Large intestine (tissue), 12 donors: ENCODE data around the gene DNAJC30. TPM values are rescaled to one million over a fixed set of nuclear protein-coding genes. Genes with fewer than 3 reads are reported as not detected.
"Not testable (repeated sequence)": the region's sequence is repeated elsewhere in the genome, so short reads cannot be mapped to it uniquely, and the experiment has no call there.

Source experiments
- DNase-seq, 2 donors: peaks; one replicate each; pipeline versions ENCODE4 v3.0.0 to v3.0.0-alpha.2; 2013
- H3K27ac ChIP-seq: one replicate; pipeline ENCODE4 v1.5.1; 2013; ENCODE audit warnings: low read length
- H3K27me3 ChIP-seq: 2 replicates; pipeline ENCODE4 v1.6.1; 2013; ENCODE audit warnings: low read length; ENCODE audit not compliant: control insufficient read depth, insufficient read depth
- H3K36me3 ChIP-seq: 2 replicates; pipeline ENCODE4 v1.6.1; 2013; ENCODE audit warnings: low read length; ENCODE audit not compliant: control insufficient read depth, insufficient read depth
- H3K4me1 ChIP-seq: one replicate; pipeline ENCODE4 v1.6.1; 2013; ENCODE audit warnings: low read length; ENCODE audit not compliant: control insufficient read depth, insufficient read depth
- H3K4me3 ChIP-seq: one replicate; pipeline ENCODE4 v1.5.1; 2013; ENCODE audit warnings: low read length
- H3K9me3 ChIP-seq: one replicate; pipeline ENCODE4 v1.6.1; 2013; ENCODE audit warnings: mild to moderate bottlenecking, low read depth, low read length, moderate library complexity; ENCODE audit not compliant: control insufficient read depth
- WGBS: methylation state at CpG from one replicate; pipeline ENCODE4 v1.1.5; 2013; ENCODE audit warnings: low lambda C conversion rate; ENCODE audit not compliant: insufficient coverage; 5-methylcytosine and 5-hydroxymethylcytosine counted together
- long read RNA-seq, 11 donors: transcript quantifications; one replicate each; lab custom pipeline, GENCODE V29; 2026
- polyA plus RNA-seq: library from polyadenylated mRNA; unstranded; fragments of 120-200 nt; gene quantifications from one replicate; pipeline ENCODE4 v1.2.1, GENCODE V29; 2013

The DNAJC30 gene
- 7.9 TPM for polyA plus RNA-seq
- long read RNA-seq, donor 1, transcript DNAJC30-201 (1 exons, 2,485 nt) = major isoform, 18 of 102 reads
- long read RNA-seq, donor 1, partial matches to known transcripts = 58 of 102 reads
- long read RNA-seq, donor 1, other reads (novel, unspliced or antisense) = 26 of 102 reads
- long read RNA-seq, donor 2, transcript DNAJC30-201 (1 exons, 2,485 nt) = major isoform, 31 of 31 reads
- long read RNA-seq, donor 2, partial matches to known transcripts = 0 of 31 reads
- long read RNA-seq, donor 2, other reads (novel, unspliced or antisense) = 0 of 31 reads
- long read RNA-seq, donor 3, transcript DNAJC30-201 (1 exons, 2,485 nt) = major isoform, 38 of 248 reads
- long read RNA-seq, donor 3, partial matches to known transcripts = 143 of 248 reads
- long read RNA-seq, donor 3, other reads (novel, unspliced or antisense) = 67 of 248 reads
- long read RNA-seq, donor 4, transcript DNAJC30-201 (1 exons, 2,485 nt) = major isoform, 6 of 6 reads
- long read RNA-seq, donor 4, partial matches to known transcripts = 0 of 6 reads
- long read RNA-seq, donor 4, other reads (novel, unspliced or antisense) = 0 of 6 reads
- long read RNA-seq, donor 5, transcript DNAJC30-201 (1 exons, 2,485 nt) = major isoform, 14 of 14 reads
- long read RNA-seq, donor 5, partial matches to known transcripts = 0 of 14 reads
- long read RNA-seq, donor 5, other reads (novel, unspliced or antisense) = 0 of 14 reads
- long read RNA-seq, donor 6, transcript DNAJC30-201 (1 exons, 2,485 nt) = major isoform, 24 of 24 reads
- long read RNA-seq, donor 6, partial matches to known transcripts = 0 of 24 reads
- long read RNA-seq, donor 6, other reads (novel, unspliced or antisense) = 0 of 24 reads
- long read RNA-seq, donor 7, transcript DNAJC30-201 (1 exons, 2,485 nt) = major isoform, 7 of 7 reads
- long read RNA-seq, donor 7, partial matches to known transcripts = 0 of 7 reads
- long read RNA-seq, donor 7, other reads (novel, unspliced or antisense) = 0 of 7 reads
- long read RNA-seq, donor 8, transcript DNAJC30-201 (1 exons, 2,485 nt) = major isoform, 34 of 34 reads
- long read RNA-seq, donor 8, partial matches to known transcripts = 0 of 34 reads
- long read RNA-seq, donor 8, other reads (novel, unspliced or antisense) = 0 of 34 reads
- long read RNA-seq, donor 9, transcript DNAJC30-201 (1 exons, 2,485 nt) = major isoform, 16 of 16 reads
- long read RNA-seq, donor 9, partial matches to known transcripts = 0 of 16 reads
- long read RNA-seq, donor 9, other reads (novel, unspliced or antisense) = 0 of 16 reads
- long read RNA-seq, donor 10, transcript DNAJC30-201 (1 exons, 2,485 nt) = major isoform, 17 of 17 reads
- long read RNA-seq, donor 10, partial matches to known transcripts = 0 of 17 reads
- long read RNA-seq, donor 10, other reads (novel, unspliced or antisense) = 0 of 17 reads
- long read RNA-seq, donor 11, transcript DNAJC30-201 (1 exons, 2,485 nt) = major isoform, 25 of 89 reads
- long read RNA-seq, donor 11, partial matches to known transcripts = 64 of 89 reads
- long read RNA-seq, donor 11, other reads (novel, unspliced or antisense) = 0 of 89 reads

GRCh38 chr7:73683056-73683787 is at the start of gene DNAJC30, which contains the start of gene BUD23:
DNAJC30 (minus strand) TSS chr7:73683453; CDS start chr7:73683423, 30 bp downstream.
BUD23 (plus strand) TSS chr7:73683597; CDS start chr7:73683626, 29 bp downstream.
- DNase-seq = peak; percentile 94 to 96
- WGBS = no CpG with 5 or more reads among the region's 68 CpGs
- H3K9me3 ChIP-seq = no peaks in the 10 kb centered on the region
- peak within 1 kb of the TSS; percentile 83 for H3K27ac ChIP-seq
- H3K27me3 ChIP-seq = no peaks in the 10 kb centered on the region
- peak within 1 kb of the TSS; percentile 99 for H3K4me3 ChIP-seq
- H3K36me3 ChIP-seq = peaks cover 21% of the 10 kb centered on the region
- peaks cover 15% of the 10 kb centered on the region for H3K4me1 ChIP-seq

GRCh38 chr7:73732397-73732796 is 49.1 kb upstream of the DNAJC30 start:
- peaks cover 22% of the 10 kb centered on the region for H3K4me1 ChIP-seq
- H3K27me3 ChIP-seq = no peaks in the 10 kb centered on the region
- H3K27ac ChIP-seq = no peak overlapping the region
- no peak for DNase-seq
- H3K36me3 ChIP-seq = peaks cover 18% of the 10 kb centered on the region
- H3K4me3 ChIP-seq = no peak overlapping the region
- no CpG with 5 or more reads among the region's 2 CpGs for WGBS
- H3K9me3 ChIP-seq = no peaks in the 10 kb centered on the region

- WGBS = no CpG with 5 or more reads among the region's 3 CpGs
- H3K27ac ChIP-seq = no peak overlapping the region
Observed at GRCh38 chr7:73730485-73730884, 47.2 kb upstream of the DNAJC30 start.

GRCh38 chr7:73728551-73728950 is 45.3 kb upstream of the DNAJC30 start:
- Histone ChIP-seq H3K4me1 (no peaks in the 10 kb centered on the region), H3K27me3 (no peaks in the 10 kb centered on the region), H3K4me3 (no peak overlapping the region), H3K9me3 (no peaks in the 10 kb centered on the region), H3K27ac (no peak overlapping the region), H3K36me3 (no peaks in the 10 kb centered on the region)
- no CpG with 5 or more reads among the region's 5 CpGs for WGBS
- no peak for DNase-seq

More at GRCh38 chr7:73730485-73730884, 47.2 kb upstream of the DNAJC30 start:
- Histone ChIP-seq H3K4me3 (no peak overlapping the region), H3K27me3 (no peaks in the 10 kb centered on the region), H3K9me3 (no peaks in the 10 kb centered on the region), H3K4me1 (peaks cover 6% of the 10 kb centered on the region), H3K36me3 (no peaks in the 10 kb centered on the region)
- no peak for DNase-seq

GRCh38 chr7:73727952-73728351 is 44.7 kb upstream of the DNAJC30 start:
- no peak overlapping the region for H3K4me3 ChIP-seq
- no peak for DNase-seq
- H3K9me3 ChIP-seq = no peaks in the 10 kb centered on the region
- H3K27me3 ChIP-seq = no peaks in the 10 kb centered on the region
- H3K27ac ChIP-seq = no peak overlapping the region
- H3K36me3 ChIP-seq = no peaks in the 10 kb centered on the region
- H3K4me1 ChIP-seq = no peaks in the 10 kb centered on the region
- 73% methylated on average over 2 of the region's 3 CpGs for WGBS

GRCh38 chr7:73726083-73726466 is 42.8 kb upstream of the DNAJC30 start:
- WGBS = no CpG with 5 or more reads among the region's 1 CpG
- Histone ChIP-seq H3K36me3 (no peaks in the 10 kb centered on the region), H3K4me1 (no peaks in the 10 kb centered on the region), H3K9me3 (no peaks in the 10 kb centered on the region), H3K27me3 (no peaks in the 10 kb centered on the region), H3K27ac (no peak overlapping the region), H3K4me3 (no peak overlapping the region)
- DNase-seq = no peak

- no peak for DNase-seq
- H3K27me3 ChIP-seq = no peaks in the 10 kb centered on the region
- no peak overlapping the region for H3K27ac ChIP-seq
- peaks cover under 1% of the 10 kb centered on the region for H3K4me1 ChIP-seq
- no peaks in the 10 kb centered on the region for H3K9me3 ChIP-seq
- no peak overlapping the region for H3K4me3 ChIP-seq
- no peaks in the 10 kb centered on the region for H3K36me3 ChIP-seq
- WGBS = no CpG with 5 or more reads among the region's 3 CpGs
Observed at GRCh38 chr7:73723813-73724212, 40.6 kb upstream of the DNAJC30 start.

- WGBS = no CpG with 5 or more reads among the region's 6 CpGs
- Histone ChIP-seq H3K27ac (no peak overlapping the region), H3K36me3 (no peaks in the 10 kb centered on the region), H3K9me3 (no peaks in the 10 kb centered on the region), H3K4me1 (peaks cover 10% of the 10 kb centered on the region), H3K27me3 (no peaks in the 10 kb centered on the region), H3K4me3 (no peak overlapping the region)
- no peak for DNase-seq
Observed at GRCh38 chr7:73722785-73723184, 39.5 kb upstream of the DNAJC30 start.

- not testable (repeated sequence) for H3K36me3 ChIP-seq, H3K27ac ChIP-seq, H3K9me3 ChIP-seq, H3K4me3 ChIP-seq, DNase-seq, H3K27me3 ChIP-seq
- peaks cover 16% of the 10 kb centered on the region for H3K4me1 ChIP-seq
- no CpG with 5 or more reads among the region's 4 CpGs for WGBS
Observed at GRCh38 chr7:73722182-73722581, 38.9 kb upstream of the DNAJC30 start.
